ENCODE results near the gene CLEC4F. TPM values are rescaled to one million over a fixed set of nuclear protein-coding genes. Genes with fewer than 3 reads are reported as not detected.

Gene CLEC4F
- total RNA-seq, 1 experiment from 2014 or later, result not detected

DNA sequence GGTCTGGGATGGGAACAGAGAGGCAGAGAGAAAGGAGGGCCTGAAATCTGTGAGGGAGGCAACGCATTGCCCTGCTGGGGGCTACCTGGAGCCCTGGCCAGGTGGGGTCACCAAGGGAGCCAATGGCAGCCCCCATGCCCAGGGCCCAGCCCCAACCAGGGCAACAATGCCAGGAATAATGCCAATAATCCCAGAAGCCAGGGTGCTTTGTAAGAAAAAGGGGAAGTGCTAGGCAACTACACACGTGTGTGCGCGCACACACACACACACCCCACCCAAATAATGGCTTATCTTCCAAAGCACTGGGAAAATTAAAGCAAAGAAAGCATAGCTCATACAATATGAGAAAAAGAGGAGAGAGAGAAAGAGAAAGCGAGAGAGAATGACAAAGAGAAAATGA, 7.0 kb upstream of the CLEC4F start:
- no peak overlapping the region for H3K4ac ChIP-seq (ENCODE audit: low read depth, low read length)
- H3K9me3 ChIP-seq (ENCODE audit: control insufficient read depth, low read depth, low read length), result no peaks in the 10 kb centered on the region
- Mint-ChIP-seq H3K36me3 (ENCODE audit: insufficient read depth in 1 of 3, low read depth in 3 of 3) (no peaks in the 10 kb centered on the region), H3K9me3 (no peaks in the 10 kb centered on the region), H3K4me3 (no peak overlapping the region), H3K4me1 (peaks cover 16 to 20% of the 10 kb centered on the region in 2 experiments), H3K27ac (no peak overlapping the region; a peak in 1 of 7 replicates), H3K27me3 (ENCODE audit: low read depth) (peaks cover 38% of the 10 kb centered on the region)
- H2BK15ac ChIP-seq (ENCODE audit: low read depth, low read length), result no peak overlapping the region
- H2AFZ ChIP-seq (ENCODE audit: low read length), result no peak overlapping the region
- no peak overlapping the region for H3K27ac ChIP-seq (ENCODE audit: insufficient read length, low read depth, low read length)
- H2BK120ac ChIP-seq (ENCODE audit: low read depth, low read length, poor library complexity, severe bottlenecking), result no peak overlapping the region
- H2BK20ac ChIP-seq (ENCODE audit: low read depth, low read length, poor library complexity, severe bottlenecking), result no peak overlapping the region
- H3K9ac ChIP-seq (ENCODE audit: extremely low read depth, insufficient read length, low read length), result no peak overlapping the region
- no peak overlapping the region for H4K5ac ChIP-seq (ENCODE audit: insufficient read length, low read depth, low read length)
- H3K27me3 ChIP-seq (ENCODE audit: insufficient read depth, low read length), result no peaks in the 10 kb centered on the region
- H4K20me1 ChIP-seq (ENCODE audit: control insufficient read depth, insufficient read depth, insufficient read length), result no peaks in the 10 kb centered on the region
- no peak overlapping the region for H2BK12ac ChIP-seq (ENCODE audit: insufficient read length, low read depth, low read length)
- TF ChIP-seq, protein P1, sequence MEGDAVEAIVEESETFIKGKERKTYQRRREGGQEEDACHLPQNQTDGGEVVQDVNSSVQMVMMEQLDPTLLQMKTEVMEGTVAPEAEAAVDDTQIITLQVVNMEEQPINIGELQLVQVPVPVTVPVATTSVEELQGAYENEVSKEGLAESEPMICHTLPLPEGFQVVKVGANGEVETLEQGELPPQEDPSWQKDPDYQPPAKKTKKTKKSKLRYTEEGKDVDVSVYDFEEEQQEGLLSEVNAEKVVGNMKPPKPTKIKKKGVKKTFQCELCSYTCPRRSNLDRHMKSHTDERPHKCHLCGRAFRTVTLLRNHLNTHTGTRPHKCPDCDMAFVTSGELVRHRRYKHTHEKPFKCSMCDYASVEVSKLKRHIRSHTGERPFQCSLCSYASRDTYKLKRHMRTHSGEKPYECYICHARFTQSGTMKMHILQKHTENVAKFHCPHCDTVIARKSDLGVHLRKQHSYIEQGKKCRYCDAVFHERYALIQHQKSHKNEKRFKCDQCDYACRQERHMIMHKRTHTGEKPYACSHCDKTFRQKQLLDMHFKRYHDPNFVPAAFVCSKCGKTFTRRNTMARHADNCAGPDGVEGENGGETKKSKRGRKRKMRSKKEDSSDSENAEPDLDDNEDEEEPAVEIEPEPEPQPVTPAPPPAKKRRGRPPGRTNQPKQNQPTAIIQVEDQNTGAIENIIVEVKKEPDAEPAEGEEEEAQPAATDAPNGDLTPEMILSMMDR (conservative IDR thresholded peaks at IDR 0.05), result no peak
- no peak overlapping the region for H2BK5ac ChIP-seq (ENCODE audit: insufficient read length, low read length)
- WGBS (ENCODE audit: extremely low coverage, insufficient read length, low lambda C conversion rate), result no CpG with 5 or more reads among the region's 5 CpGs
- H3K4me2 ChIP-seq (ENCODE audit: insufficient read depth, insufficient read length, low read length), result no peak overlapping the region
- no peaks in the 10 kb centered on the region for H3K79me2 ChIP-seq (ENCODE audit: insufficient read depth, low read length)
- no peak overlapping the region for H3T11ph ChIP-seq (ENCODE audit: low read length)
- H3K56ac ChIP-seq (ENCODE audit: insufficient read length, low read depth, low read length), result no peak overlapping the region
- H3K14ac ChIP-seq (ENCODE audit: insufficient read depth, low read length), result no peak overlapping the region
- H3K23me2 ChIP-seq (ENCODE audit: insufficient read length, low read depth, low read length, poor library complexity, severe bottlenecking), result no peaks in the 10 kb centered on the region
- H3K79me1 ChIP-seq (ENCODE audit: insufficient read depth, low read depth, low read length, poor library complexity, severe bottlenecking), result no peaks in the 10 kb centered on the region
- H3K4me1 ChIP-seq (ENCODE audit: insufficient read depth, low read length), result peaks cover 2% of the 10 kb centered on the region; the same call in 1 of the 2 replicates
- no peak for DNase-seq
- no peak overlapping the region for H4K91ac ChIP-seq (ENCODE audit: insufficient read length, low read depth, low read length)
- no peak overlapping the region for H3K18ac ChIP-seq (ENCODE audit: insufficient read length, low read depth, low read length)
- no peak overlapping the region for H3K23ac ChIP-seq (ENCODE audit: insufficient read length, low read depth, low read length)
- no peak overlapping the region for H4K8ac ChIP-seq (replicated peaks; ENCODE audit: insufficient read length, low read depth, low read length)
- H2AK5ac ChIP-seq (ENCODE audit: insufficient read length, low read length), result no peak overlapping the region
